SK-N-SH treated with all-trans-retinoic acid at 6 μM for 48 hours (cell line): Measurements from ENCODE around the gene CACNA2D2.

Experiments
- ATAC-seq: fragments of 200-7000 bp; cut with Tn5 transposase; 3 replicates; pipeline ENCODE4 v1.9.1; 2020; ENCODE audit warnings: mild to moderate bottlenecking, moderate library complexity
- ARNTL ChIP-seq: fragments of 450-650 bp; formaldehyde crosslinking; IDR thresholded peaks from 2 replicates; pipeline ENCODE4 v1.5.0; 2020; ENCODE audit warnings: low read depth, mild to moderate bottlenecking, moderate library complexity, borderline replicate concordance
- BACH2 ChIP-seq: fragments of 250-450 bp; sonication (Bioruptor Pico); IDR thresholded peaks from 2 replicates; pipeline ENCODE4 v1.9.0; 2021; ENCODE audit warnings: mild to moderate bottlenecking, borderline replicate concordance
- CSDC2 ChIP-seq: fragments of 250-450 bp; sonication (Bioruptor Pico); IDR thresholded peaks from 2 replicates; pipeline ENCODE4 v1.5.0; 2020; ENCODE audit warnings: mild to moderate bottlenecking, moderate library complexity
- CSRNP3 ChIP-seq: fragments of 250-450 bp; sonication (Bioruptor Pico); IDR thresholded peaks from 2 replicates; pipeline ENCODE4 v1.5.1; 2021; ENCODE audit warnings: mild to moderate bottlenecking, moderate library complexity
- ESRRG ChIP-seq: fragments of 250-450 bp; sonication (Bioruptor Pico); IDR thresholded peaks from 2 replicates; pipeline ENCODE4 v1.6.1; 2021; ENCODE audit warnings: mild to moderate bottlenecking
- GLIS3 ChIP-seq: fragments of 250-450 bp; sonication (Bioruptor Pico); IDR thresholded peaks from 2 replicates; pipeline ENCODE4 v1.5.0; 2020; ENCODE audit warnings: mild to moderate bottlenecking, moderate library complexity
- OSR1 ChIP-seq: fragments of 250-450 bp; sonication (Bioruptor Pico); IDR thresholded peaks from 2 replicates; pipeline ENCODE4 v1.8.0; 2022; ENCODE audit warnings: moderate library complexity, mild to moderate bottlenecking, inconsistent platforms
- PATZ1 ChIP-seq: fragments of 250-450 bp; sonication (Bioruptor Pico); IDR thresholded peaks from 2 replicates; pipeline ENCODE4 v1.8.0; 2020; ENCODE audit warnings: mild to moderate bottlenecking, moderate library complexity, borderline replicate concordance
- PPARA ChIP-seq: fragments of 250-450 bp; sonication (Bioruptor Pico); IDR thresholded peaks from 2 replicates; pipeline ENCODE4 v1.5.0; 2020; ENCODE audit warnings: mild to moderate bottlenecking, borderline replicate concordance
- RARB ChIP-seq: fragments of 250-450 bp; sonication (Bioruptor Pico); IDR thresholded peaks from 2 replicates; pipeline ENCODE4 v1.8.0; 2021; ENCODE audit warnings: mild to moderate bottlenecking, moderate library complexity
- SNAI2 ChIP-seq: fragments of 250-450 bp; sonication (Bioruptor Pico); IDR thresholded peaks from 2 replicates; pipeline ENCODE4 v1.5.0; 2020; ENCODE audit warnings: mild to moderate bottlenecking, moderate library complexity
- TCF4 ChIP-seq: fragments of 250-450 bp; sonication (Bioruptor Pico); IDR thresholded peaks from 2 replicates; pipeline ENCODE4 v1.8.0; 2021; ENCODE audit warnings: mild to moderate bottlenecking, moderate library complexity, borderline replicate concordance
- TOX ChIP-seq: fragments of 250-450 bp; sonication (Bioruptor Pico); IDR thresholded peaks from 2 replicates; pipeline ENCODE4 v1.8.0; 2021; ENCODE audit warnings: mild to moderate bottlenecking, moderate library complexity, borderline replicate concordance
- TSHZ2 ChIP-seq: fragments of 250-450 bp; sonication (Bioruptor Pico); IDR thresholded peaks from 2 replicates; pipeline ENCODE4 v1.5.0; 2020; ENCODE audit warnings: mild to moderate bottlenecking, moderate library complexity
- ZC3H10 ChIP-seq: fragments of 250-450 bp; sonication (Bioruptor Pico); IDR thresholded peaks from 2 replicates; pipeline ENCODE4 v1.5.1; 2021; ENCODE audit warnings: mild to moderate bottlenecking, moderate library complexity
- ZFP3 ChIP-seq: fragments of 250-450 bp; sonication (Bioruptor Pico); IDR thresholded peaks from 2 replicates; pipeline ENCODE4 v1.5.0; 2020; ENCODE audit warnings: mild to moderate bottlenecking, moderate library complexity
- ZFP30 ChIP-seq: fragments of 450-650 bp; formaldehyde crosslinking; IDR thresholded peaks from 2 replicates; pipeline ENCODE4 v1.5.0; 2022; ENCODE audit warnings: mild to moderate bottlenecking, moderate library complexity
- ZNF565 ChIP-seq: fragments of 450-650 bp; formaldehyde crosslinking; conservative IDR thresholded peaks from 2 replicates; pipeline ENCODE4 v1.5.0; 2020; ENCODE audit warnings: low read depth, mild to moderate bottlenecking, moderate library complexity
- ZNF70 ChIP-seq: fragments of 450-650 bp; formaldehyde crosslinking; IDR thresholded peaks from 2 replicates; pipeline ENCODE4 v1.5.0; 2020; ENCODE audit warnings: mild to moderate bottlenecking, moderate library complexity
- ZNF8 ChIP-seq: fragments of 450-650 bp; formaldehyde crosslinking; IDR thresholded peaks from 2 replicates; pipeline ENCODE4 v1.5.0; 2020; ENCODE audit warnings: mild to moderate bottlenecking, moderate library complexity
- TF ChIP-seq, protein P1 (sequence below): fragments of 250-450 bp; sonication (Bioruptor Pico); IDR thresholded peaks from 2 replicates; pipeline ENCODE4 v1.5.1; 2020; ENCODE audit warnings: low read depth, mild to moderate bottlenecking, moderate library complexity
- TF ChIP-seq, protein P2 (sequence below): fragments of 250-450 bp; sonication (Bioruptor Pico); IDR thresholded peaks from 2 replicates; pipeline ENCODE4 v1.8.0; 2021; ENCODE audit warnings: low read depth, mild to moderate bottlenecking, moderate library complexity, borderline replicate concordance

The CACNA2D2 gene

GRCh38 chr3:50510325-50510724, 6.9 kb upstream of the CACNA2D2 start:
- TF ChIP-seq, protein P1, sequence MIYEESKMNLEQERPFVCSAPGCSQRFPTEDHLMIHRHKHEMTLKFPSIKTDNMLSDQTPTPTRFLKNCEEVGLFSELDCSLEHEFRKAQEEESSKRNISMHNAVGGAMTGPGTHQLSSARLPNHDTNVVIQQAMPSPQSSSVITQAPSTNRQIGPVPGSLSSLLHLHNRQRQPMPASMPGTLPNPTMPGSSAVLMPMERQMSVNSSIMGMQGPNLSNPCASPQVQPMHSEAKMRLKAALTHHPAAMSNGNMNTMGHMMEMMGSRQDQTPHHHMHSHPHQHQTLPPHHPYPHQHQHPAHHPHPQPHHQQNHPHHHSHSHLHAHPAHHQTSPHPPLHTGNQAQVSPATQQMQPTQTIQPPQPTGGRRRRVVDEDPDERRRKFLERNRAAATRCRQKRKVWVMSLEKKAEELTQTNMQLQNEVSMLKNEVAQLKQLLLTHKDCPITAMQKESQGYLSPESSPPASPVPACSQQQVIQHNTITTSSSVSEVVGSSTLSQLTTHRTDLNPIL (CRISPR knock-in tag), result no peak
- TF ChIP-seq ZNF565 (CRISPR knock-in tag) (no peak), RARB (CRISPR knock-in tag) (no peak), PATZ1 (CRISPR knock-in tag) (no peak), ZNF8 (CRISPR knock-in tag) (no peak), SNAI2 (CRISPR knock-in tag) (no peak), ZC3H10 (no peak), BACH2 (no peak), PPARA (CRISPR knock-in tag) (no peak), ZNF70 (CRISPR knock-in tag) (no peak), CSRNP3 (CRISPR knock-in tag) (no peak), CSDC2 (CRISPR knock-in tag) (no peak), ZFP3 (CRISPR knock-in tag) (no peak), TSHZ2 (no peak), TOX (no peak), TCF4 (CRISPR knock-in tag) (no peak), OSR1 (CRISPR knock-in tag) (no peak), ZFP30 (CRISPR knock-in tag) (no peak), ARNTL (no peak)
- TF ChIP-seq, protein P2, sequence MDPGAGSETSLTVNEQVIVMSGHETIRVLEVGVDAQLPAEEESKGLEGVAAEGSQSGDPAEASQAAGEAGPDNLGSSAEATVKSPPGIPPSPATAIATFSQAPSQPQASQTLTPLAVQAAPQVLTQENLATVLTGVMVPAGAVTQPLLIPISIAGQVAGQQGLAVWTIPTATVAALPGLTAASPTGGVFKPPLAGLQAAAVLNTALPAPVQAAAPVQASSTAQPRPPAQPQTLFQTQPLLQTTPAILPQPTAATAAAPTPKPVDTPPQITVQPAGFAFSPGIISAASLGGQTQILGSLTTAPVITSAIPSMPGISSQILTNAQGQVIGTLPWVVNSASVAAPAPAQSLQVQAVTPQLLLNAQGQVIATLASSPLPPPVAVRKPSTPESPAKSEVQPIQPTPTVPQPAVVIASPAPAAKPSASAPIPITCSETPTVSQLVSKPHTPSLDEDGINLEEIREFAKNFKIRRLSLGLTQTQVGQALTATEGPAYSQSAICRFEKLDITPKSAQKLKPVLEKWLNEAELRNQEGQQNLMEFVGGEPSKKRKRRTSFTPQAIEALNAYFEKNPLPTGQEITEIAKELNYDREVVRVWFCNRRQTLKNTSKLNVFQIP (CRISPR knock-in tag), result no peak
- TF ChIP-seq, all 23 proteins: peak for 0
- ATAC-seq, result no peak

GRCh38 chr3:50509715-50510114, 6.3 kb upstream of the CACNA2D2 start:
- no peak for ATAC-seq
- TF ChIP-seq ZNF565 (CRISPR knock-in tag), result no peak
- TF ChIP-seq SNAI2 (CRISPR knock-in tag), result no peak
- TF ChIP-seq GLIS3 (CRISPR knock-in tag), result no peak
- no peak for TF ChIP-seq ZNF70 (CRISPR knock-in tag)
- TF ChIP-seq, protein P2 (CRISPR knock-in tag), result no peak
- no peak for TF ChIP-seq BACH2
- no peak for TF ChIP-seq TCF4 (CRISPR knock-in tag)
- TF ChIP-seq, protein P1 (CRISPR knock-in tag), result no peak
- no peak for TF ChIP-seq CSRNP3 (CRISPR knock-in tag)
- no peak for TF ChIP-seq CSDC2 (CRISPR knock-in tag)
- TF ChIP-seq ZFP3 (CRISPR knock-in tag), result no peak
- TF ChIP-seq TSHZ2, result no peak
- TF ChIP-seq PPARA (CRISPR knock-in tag), result no peak
- no peak for TF ChIP-seq ARNTL
- TF ChIP-seq ZFP30 (CRISPR knock-in tag), result no peak
- no peak for TF ChIP-seq ESRRG (CRISPR knock-in tag)
- no peak for TF ChIP-seq ZNF8 (CRISPR knock-in tag)
